Stimulated activated CD8-positive, alpha-beta memory T cell treated with anti-CD3 and anti-CD28 coated beads, Interleukin-4, amount 100 ng/mL, for 24 hours (primary cell): ENCODE results near the gene HECW1.
"Not testable (repeated sequence)": the region's sequence is repeated elsewhere in the genome, so short reads cannot be mapped to it uniquely, and the experiment has no call there.

Experiments used
- DNase-seq: peaks from one replicate; pipeline ENCODE4 v3.0.0-alpha.2; 2020; ENCODE audit warnings: low read depth

Gene HECW1

DNA sequence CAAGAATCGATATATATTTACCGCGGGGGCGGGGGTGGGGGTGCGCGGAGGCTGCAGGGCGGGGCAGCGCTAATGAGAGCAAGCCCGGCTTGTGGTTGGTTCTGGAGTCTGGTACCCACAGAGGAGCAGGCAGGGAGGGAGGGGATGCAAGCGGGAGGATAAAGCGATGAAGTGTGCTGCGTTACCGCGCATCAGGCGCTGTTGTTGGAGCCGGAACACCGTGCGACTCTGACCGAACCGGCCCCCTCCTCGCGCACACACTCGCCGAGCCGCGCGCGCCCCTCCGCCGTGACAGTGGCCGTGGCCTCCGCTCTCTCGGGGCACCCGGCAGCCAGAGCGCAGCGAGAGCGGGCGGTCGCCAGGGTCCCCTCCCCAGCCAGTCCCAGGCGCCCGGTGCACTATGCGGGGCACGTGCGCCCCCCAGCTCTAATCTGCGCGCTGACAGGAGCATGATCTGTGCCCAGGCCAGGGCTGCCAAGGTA lies at the start of gene HECW1:
TSS of gene HECW1 (plus strand) at position 189 of the 482 bp plus-strand sequence. CDS start 131,259 bp downstream, outside the sequence.
- no peak for DNase-seq

DNA sequence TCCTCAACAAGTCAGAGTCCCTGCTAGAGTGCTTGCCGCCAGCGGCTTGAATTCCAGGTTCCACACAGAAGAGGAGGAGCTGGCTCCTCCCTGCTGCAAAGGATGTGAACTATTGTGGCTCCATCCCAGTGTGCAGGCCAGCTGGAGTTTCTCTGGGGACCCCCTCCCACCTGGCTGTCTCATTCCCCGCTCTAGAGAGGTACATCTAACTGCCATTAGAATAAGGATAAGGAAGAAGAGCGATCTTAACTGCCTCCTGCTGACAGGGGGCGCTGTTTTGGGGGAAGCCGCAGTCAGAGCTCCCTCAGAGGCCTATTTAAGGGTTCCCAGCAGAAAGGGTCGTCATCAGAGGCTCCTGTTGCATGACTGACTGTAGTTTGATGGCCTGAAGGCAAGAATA lies 40.8 kb upstream of the HECW1 start:
- no peak for DNase-seq

DNA sequence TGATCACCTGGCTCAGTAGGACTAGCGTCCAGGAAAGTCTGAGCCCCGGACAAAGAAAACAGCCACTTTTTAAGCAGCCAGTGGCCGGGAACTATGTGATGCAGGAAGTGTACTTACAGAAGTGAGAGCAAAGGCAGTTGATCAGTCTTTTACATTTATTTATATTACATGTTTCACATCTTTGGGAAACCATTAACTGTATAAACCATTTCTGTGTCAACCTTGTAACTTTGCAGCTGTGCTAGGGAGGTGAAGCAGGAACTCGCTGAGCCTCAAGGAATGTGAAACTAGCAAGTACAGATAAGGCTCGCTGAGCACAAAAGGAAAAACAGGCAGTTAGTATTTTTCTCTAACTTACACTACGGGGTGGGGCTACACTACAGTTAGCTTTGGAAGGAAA lies 39.9 kb upstream of the HECW1 start:
- no peak for DNase-seq

DNA sequence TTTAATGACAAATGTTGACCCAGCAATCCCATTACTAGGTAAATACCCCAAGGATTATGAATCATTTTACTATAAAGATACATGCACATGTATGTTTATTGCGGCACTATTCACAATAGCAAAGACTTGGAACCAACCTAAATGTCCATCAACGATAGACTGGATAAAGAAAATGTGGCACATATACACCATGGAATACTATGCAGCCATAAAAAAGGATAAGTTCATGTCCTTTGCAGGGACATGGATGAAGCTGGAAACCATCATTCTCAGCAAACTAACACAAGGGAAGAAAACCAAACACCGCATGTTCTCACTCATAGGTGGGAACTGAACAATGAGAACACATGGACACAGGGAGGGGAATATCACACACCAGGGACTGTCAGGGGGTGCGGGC lies 38.6 kb upstream of the HECW1 start:
- not testable (repeated sequence) for DNase-seq

DNA sequence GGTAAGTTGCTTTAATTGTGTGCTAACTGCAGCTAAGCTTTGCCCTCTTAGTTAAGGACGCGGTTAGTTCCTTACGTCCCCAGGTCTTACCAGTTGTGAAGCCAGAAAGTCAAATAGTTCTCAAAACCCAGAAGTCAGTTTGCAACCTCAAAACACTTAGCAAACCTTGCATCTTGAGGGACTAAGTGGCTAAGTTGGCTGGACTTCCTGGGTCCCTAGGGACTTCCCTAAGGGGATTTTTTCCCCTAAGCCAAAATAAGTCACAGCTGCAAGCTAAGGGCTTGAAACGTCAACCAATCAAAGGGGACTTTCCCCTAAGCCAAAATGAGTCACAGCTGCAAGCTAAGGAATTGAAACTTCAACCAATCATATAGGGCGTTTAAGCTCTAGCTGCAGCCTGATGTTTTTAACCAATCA lies 36.2 kb upstream of the HECW1 start:
- no peak for DNase-seq

DNA sequence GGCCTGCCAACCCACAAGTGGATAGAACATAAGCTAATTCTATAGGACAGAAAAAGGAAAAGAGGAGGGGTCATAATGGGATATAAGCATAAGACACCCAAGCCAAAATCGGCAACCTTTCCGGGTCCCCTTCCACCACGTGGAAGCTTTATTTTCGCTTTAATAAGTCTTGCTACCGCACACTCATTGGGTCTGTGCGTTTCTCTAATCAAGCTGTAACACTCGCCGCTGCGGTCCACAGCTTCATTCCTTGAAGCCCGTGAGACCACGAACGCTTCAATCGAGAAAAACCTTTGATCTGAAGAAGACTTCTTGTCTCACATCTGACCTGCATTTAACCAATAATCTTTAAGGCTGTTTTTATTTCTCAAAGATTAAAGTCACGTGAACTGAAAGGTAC lies 35.8 kb upstream of the HECW1 start:
- no peak for DNase-seq

DNA sequence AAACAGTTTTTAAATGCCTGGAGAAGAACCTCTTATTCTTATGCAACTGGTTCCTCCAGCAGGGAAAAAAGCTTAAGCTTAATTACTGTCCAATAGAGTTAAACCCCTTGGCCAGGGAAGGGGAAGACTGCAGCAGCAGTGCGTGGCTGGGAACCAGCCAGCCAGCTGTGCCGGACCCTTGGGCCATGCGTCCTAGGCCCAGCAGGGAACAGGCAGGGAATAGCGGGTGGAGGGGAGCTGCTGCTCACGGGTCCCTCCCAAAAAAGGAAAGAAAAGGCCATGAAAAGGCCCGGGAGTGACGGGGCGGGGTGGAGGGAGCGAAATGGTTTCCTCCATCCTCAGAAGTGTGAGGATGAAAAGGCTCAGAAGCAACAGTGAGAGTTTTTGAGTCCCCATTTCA lies 35.2 kb upstream of the HECW1 start:
- no peak for DNase-seq

DNA sequence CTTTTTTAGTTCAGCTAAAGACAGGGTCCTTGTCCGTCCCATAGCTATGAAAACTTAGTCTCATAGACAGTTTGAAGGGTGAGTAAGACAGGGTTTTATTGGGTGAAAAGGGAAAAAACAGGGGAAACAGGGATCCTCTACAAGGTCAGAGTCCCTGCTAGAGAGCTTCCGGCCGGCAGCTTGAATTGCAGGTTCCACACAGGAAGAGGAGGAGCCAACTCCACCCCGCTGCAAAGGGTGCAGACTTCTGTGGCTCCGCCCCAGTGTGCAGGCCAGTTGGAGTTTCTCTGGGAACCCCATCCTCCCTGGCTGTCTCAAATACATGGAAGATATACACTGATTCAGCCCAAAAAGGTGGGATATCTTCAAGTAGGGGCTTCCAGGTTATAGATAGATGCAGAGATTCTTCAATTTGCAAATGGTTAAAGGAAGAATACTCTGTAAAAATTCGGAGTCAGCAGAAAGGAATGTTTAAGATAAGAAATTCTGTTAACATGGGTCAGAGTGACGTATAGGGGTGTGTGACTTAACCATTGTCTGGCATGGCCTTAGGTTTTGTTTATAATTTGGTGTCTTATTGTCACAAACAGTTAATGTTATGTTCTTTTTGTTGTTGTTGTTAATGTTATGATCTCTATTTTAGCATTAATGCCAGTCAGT lies 34.6 kb upstream of the HECW1 start:
- DNase-seq = no peak

DNA sequence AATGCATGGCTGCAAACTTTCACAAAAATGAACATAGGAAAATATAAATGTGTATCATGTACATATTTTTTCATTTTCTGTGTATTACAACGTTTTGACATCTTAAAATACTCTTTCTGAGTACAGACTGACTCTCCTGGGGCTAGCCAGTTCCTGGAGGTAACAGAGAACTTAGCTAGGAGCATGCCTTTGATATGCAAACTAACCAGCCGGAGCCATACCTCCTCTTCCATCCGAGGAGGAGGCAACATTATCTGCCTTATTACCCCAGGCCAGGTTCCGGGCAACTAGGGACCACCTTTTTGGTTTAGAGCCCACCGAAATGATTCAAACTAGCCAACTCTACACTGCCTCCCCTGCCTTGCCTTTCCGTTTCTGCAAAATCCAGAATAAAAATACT lies 33.7 kb upstream of the HECW1 start:
- DNase-seq = no peak

DNA sequence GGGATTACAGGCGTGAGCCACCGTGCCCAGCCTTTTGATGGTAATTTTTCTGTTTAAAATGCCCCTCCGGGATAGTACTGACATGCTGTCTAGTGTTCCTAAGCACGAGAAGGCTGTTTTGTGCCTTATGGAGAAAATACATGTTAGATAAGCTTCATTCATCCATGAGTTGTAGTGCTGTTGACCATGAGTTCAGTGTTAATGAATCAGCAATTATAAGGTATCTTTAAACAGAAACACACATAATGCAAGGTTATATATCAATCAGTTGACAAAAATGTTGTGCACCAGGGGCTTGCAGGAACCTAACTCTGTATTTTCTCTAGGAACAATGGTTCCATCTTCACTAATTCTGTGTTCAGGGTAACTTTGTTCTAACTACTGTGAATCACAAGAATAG lies 30.8 kb upstream of the HECW1 start:
- no peak for DNase-seq

DNA sequence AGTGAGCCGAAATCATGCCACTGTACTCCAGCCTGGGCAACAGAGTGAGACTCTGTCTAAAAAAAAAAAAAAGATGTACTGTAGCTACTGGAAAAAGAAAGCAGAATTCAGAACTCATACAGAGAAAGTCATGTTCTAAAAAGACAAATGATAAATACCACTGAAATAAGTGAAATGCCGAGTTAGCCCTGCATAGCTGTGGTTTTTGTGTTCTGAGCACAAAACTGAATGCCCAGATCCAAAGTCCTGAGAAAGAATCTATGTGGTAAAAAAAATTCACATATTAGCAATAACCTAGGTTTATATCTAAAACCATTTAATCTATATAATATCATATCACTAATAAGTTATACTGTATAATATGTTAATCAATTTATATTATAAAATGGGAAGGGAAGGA lies 29.3 kb upstream of the HECW1 start:
- DNase-seq = no peak

DNA sequence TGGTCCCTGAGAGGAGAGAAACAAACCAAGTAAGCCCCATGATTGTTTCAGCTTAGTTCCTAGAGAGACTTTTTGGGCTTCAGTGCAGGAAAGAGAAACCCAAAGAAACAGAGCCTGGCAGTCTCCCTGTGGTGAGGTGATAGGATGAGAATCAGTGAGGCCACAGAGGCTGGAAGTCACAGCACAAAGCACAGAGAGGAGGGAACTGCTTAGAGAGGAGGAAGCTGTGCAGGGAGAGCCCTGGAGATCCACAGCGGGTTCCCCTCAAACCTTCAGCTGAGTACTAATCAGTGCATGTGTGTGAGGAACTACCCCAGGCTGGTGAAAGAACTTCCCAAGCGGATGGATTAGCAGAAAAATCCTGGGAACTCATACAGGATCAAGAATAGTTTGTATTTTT lies 27.4 kb upstream of the HECW1 start:
- DNase-seq = no peak

DNA sequence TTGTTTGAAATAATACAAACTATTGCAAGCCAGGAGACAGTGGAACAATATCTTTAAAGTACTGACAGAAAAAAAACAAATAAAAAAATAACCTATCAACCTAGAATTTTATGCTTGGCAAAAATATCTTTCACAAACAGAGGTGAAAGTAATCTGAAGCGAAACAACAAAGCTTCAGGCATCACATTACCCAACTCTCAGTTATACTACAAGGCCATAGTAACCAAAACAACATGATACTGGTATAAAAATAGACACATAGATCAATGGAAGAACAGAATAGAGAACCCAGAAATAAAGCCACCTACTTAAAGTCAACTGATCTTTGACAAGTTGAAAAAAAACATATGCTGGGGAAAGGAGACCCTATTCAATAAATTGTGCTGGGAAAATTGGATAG lies 26.5 kb upstream of the HECW1 start:
- no peak for DNase-seq

DNA sequence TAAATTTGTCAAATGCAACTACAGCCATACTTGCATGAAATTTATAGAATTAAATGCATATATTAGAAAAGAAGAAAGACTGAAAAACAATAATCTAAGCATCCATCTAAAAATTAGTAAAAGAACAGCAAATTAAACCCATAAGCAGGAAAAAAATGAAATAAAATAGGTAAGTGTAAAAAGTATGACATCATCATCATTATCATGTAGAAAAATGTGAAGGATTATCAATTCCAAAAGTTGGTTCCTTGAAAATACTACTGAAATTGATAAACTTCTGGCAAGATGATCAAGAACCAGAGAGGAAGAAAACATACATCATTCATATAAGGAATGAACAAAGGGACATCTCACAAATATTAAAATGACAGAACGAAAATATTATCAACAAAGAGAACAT lies 19.6 kb upstream of the HECW1 start:
- no peak for DNase-seq

DNA sequence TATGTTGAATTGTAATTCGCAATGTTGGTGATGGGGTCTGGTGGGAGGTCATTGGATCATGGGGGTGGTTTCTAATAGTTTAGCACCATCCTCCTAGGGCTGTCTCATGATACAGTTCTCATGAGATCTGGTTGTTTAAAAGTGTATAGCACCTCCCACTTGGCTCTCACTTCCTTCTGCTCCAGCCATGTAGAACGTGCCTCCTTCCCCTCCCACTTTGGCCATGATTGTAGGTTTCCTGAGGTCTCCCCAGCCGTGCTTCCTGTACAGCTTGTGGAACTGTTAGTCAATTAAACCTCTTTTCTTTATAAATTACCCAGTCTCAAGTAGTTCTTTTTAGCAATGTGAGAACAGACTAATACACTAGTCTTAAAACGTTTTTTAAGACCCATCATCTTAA lies 15.6 kb upstream of the HECW1 start:
- no peak for DNase-seq

DNA sequence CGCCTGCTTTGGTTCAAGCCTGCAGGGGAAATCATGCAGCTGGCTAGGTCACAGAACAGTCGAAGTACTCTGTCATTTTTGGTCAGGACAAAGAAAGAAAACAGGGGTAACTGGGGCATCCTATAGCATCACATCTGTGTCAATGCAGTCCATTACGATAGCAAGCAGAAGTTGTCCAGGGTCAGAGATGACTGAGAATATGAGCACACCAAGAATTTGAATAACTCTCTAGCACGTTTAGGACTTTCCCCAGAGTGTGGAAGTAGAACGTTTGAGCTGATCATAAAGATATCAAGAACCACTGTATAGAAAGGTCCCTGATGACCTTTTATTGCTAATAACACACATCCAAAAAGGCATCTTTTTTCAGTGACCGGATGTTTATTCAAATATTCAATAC lies 12.7 kb upstream of the HECW1 start:
- no peak for DNase-seq

DNA sequence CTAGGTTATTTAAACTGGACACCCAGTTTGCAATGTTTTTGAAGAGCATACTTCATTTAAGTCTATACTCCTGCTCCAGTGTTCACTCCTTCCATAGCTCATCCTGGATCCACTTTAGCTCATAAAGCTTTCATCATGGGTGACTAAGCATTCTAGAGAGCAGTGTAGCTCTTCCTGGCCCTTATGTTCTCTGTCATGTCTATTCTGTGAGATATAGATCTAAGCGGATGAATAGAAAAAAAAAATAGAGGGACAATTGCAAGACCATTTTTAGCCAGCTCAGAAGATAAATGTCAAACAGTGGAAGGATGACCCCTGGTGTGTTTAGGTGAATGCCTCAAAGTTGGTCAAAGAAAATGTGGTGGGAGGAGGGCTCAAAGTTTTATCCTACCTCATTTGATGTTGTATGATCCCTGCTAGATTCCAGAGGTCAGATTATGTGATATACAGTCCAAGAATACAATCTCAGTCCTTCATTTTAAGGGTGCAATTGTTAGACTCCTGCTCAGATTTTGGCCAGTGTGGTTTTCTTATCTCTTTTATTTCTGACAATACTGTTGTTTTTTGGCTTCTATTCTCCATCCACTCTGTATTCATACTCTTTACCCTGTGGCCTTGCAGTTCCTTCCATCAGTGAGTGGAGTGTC lies 7.5 kb upstream of the HECW1 start:
- DNase-seq = no peak

DNA sequence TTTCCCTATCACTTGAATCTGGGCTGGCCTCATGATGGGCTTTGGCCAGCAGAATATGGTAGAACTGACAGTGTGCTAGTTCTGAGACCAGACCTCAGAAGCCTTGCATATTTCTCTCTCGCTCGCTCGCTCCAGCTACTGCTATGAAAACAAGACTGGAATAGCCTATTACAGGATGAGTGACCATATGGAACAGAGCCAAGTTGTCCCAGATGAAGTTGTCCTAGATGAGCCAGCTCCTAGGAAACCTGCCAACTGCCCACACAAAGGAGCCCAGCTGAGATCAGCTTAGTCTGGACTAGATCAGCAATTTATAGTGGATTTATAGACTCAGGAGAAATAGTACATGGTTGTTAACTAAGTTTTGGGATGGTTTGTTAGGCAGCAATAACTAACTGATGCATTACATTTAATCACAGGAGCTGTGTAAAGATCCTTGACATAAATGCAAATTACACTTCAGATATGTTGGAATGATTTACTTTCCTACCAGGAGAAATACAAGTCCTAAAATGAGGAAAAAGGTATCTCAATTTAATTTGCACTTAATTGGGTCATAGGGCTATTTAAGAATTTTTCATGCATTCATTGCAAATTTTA lies 6.8 kb upstream of the HECW1 start:
- no peak for DNase-seq

DNA sequence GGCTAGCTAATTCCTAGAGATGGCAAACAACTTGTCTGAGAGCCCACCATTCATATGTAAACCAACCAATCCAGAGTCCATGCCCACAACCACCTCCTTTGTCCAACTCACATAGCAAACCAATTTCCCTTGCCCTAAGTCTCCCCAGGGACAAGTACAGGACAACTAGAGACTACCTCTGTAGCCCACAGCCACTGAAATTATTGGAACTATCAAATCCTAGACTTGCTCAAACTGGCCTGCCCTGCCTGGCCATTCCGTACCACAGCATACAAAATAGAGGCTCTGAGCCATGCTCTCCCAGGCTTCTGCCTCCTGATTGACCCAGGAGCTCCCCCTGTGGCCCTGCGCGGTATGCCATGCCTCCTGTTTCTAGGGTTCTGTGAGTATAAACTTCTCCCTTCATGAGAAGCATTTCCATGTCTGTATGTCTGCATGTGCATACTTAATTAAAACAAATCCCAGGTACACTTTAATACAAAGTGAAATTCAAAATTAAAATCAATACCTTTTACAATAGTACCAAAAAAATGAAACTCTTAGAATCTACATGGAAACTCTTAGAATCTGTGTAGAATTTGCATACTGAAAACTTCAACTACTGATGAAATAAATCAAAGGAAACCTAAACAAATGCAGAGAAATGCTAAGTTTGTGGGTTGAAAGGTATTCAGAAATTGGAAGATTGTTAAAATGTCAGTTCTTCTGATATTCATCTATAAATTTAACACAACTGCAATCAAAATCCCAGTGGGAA lies 4.0 kb upstream of the HECW1 start:
- DNase-seq = peak; percentile 36

DNA sequence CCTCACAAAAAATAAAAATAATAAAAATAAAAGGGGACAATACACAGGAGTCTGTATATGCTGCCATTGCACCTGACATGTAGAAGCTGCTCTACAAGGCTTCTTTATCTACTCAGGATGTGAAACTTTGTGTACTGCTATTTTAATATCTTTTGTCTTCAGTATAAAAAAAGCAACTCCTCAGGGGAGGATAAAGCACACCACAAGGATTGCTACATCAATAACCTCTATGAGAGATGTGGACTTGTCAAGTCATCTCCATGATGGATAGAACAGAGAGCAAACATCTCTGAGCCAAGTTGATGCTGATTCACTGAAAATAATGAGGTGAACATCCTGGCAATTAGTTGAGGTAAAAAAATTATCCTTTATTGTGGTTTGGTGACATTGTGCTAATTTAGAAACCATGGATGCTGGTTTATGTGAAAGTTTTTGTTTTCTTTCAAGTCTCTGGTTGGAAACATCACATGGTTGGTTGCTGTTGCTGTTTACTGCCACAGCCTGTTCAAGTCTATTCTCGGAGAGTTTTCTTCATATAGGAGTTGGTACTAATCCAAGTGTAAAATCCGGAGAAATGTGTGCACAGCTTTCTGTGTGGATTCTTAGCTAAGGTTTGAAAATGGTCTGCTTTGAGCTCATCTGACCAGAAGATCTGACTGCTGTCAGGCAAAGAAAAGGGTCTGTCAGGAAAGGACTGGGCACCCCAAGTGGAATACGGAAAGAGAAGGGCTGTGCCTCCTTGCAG lies 1.5 kb upstream of the HECW1 start:
- DNase-seq = no peak

DNA sequence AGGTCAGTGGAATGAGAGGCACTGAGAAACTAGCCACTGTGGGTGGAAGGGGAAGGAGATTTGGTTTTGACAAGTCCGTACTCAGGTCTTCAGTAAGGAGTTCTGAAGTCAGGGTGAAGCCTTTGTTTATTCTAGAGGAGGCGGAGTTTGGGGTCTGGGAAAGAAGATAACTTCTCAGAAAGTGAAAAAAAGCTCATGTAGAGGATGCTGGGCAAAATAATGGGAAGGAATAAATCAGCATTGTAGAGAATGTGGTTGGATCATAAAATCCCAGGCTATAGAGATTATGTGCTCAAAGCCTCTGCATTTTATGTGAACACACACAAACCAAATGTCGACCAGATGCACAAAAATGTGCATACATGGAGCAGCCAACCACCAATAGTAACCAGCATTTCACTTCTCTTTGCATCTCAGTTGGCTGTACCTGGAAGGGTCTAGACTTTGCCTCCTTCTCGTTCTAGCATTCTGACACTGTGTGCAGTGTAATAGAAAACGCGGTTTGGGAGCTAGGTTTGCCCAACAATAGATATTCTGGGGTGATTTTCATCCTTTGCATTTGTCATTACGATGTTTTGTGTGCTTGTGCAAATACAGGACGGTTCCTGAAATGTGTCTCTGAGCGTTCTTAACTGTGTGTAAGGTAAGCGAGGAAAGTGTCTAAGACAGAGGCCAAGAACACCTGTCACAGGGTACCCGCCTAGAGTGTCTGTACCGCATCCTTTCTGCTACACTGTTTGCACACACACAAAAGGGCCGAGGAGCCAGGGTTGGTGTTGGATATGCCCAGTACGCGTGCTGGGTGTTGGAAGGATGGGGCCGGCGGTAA lies 603 bp upstream of the HECW1 start:
- DNase-seq = no peak
